Fibroblast of lung (primary cell): ENCODE data around the gene DDX54. TPM values are rescaled to one million over a fixed set of nuclear protein-coding genes. Genes with fewer than 3 reads are reported as not detected.

Source experiments
- DNase-seq, 2 donors: peaks; one replicate each; pipeline versions ENCODE4 v3.0.0 to v3.0.0-alpha.2; 2010; ENCODE audit warnings: low read depth in 2 of 2
- H2AFZ ChIP-seq: 2 replicates; pipeline ENCODE4 v1.5.1; 2012; ENCODE audit warnings: low read length, control low read depth, inconsistent platforms
- H3K27ac ChIP-seq: 2 replicates; pipeline ENCODE4 v1.5.1; 2011; ENCODE audit warnings: low read length, control low read depth; ENCODE audit not compliant: insufficient read depth
- H3K27me3 ChIP-seq: 2 replicates; pipeline ENCODE4 v1.5.1; 2011; ENCODE audit warnings: mild to moderate bottlenecking, low read length; ENCODE audit not compliant: control insufficient read depth, insufficient read depth
- H3K36me3 ChIP-seq: 2 replicates; pipeline ENCODE4 v1.5.1; 2011; ENCODE audit warnings: low read length; ENCODE audit not compliant: control insufficient read depth, insufficient read depth
- H3K4me1 ChIP-seq: 2 replicates; pipeline ENCODE4 v1.5.1; 2011; ENCODE audit warnings: low read length; ENCODE audit not compliant: control insufficient read depth, insufficient read depth; ENCODE audit errors: extremely low read depth
- H3K4me2 ChIP-seq: 2 replicates; pipeline ENCODE4 v1.5.1; 2011; ENCODE audit warnings: low read length, control low read depth; ENCODE audit not compliant: insufficient read depth; ENCODE audit errors: extremely low read depth
- H3K4me3 ChIP-seq, 4 experiments: fragments of 200-600 bp in 1 of 4; sonication (generic) in 1 of 4; replicated peaks in 1 of 4; 2 replicates each; pipeline ENCODE4 v1.5.1; 2011 to 2016; ENCODE audit warnings: low read length in 4 of 4, low read depth in 3 of 4, mild to moderate bottlenecking in 3 of 4, control low read depth in 2 of 4, inconsistent platforms in 1 of 4, mixed read lengths in 1 of 4; ENCODE audit not compliant: insufficient read depth in 1 of 4; ENCODE audit errors: control extremely low read depth in 1 of 4
- H3K79me2 ChIP-seq: 2 replicates; pipeline ENCODE4 v1.5.1; 2012; ENCODE audit warnings: mild to moderate bottlenecking, low read length, inconsistent platforms; ENCODE audit not compliant: control insufficient read depth, insufficient read depth
- H3K9ac ChIP-seq: 2 replicates; pipeline ENCODE4 v1.5.1; 2011; ENCODE audit warnings: mild to moderate bottlenecking, low read length, control low read depth; ENCODE audit not compliant: insufficient read depth
- H3K9me3 ChIP-seq: 2 replicates; pipeline ENCODE4 v1.5.1; 2012; ENCODE audit warnings: low read depth, low read length; ENCODE audit not compliant: control insufficient read depth, insufficient read depth
- H4K20me1 ChIP-seq: 2 replicates; pipeline ENCODE4 v1.5.1; 2011; ENCODE audit warnings: low read length; ENCODE audit not compliant: control insufficient read depth, insufficient read depth; ENCODE audit errors: extremely low read depth
- EZH2 ChIP-seq: IDR thresholded peaks from 2 replicates; pipeline ENCODE4 v1.5.1; 2012; ENCODE audit warnings: low read length, control low read depth, mild to moderate bottlenecking; ENCODE audit errors: missing control alignments
- polyA plus RNA-seq, 2 donors: library from polyadenylated mRNA; depleted of rRNA in 1 of 2; stranded (reverse) in 1 of 2; unstranded in 1 of 2; fragments of >200 nt; gene quantifications; 2 replicates each; pipeline ENCODE4 v1.2.1, GENCODE V29; 2011 to 2012; ENCODE audit warnings: missing spikeins in 1 of 2
- total RNA-seq: library from RNA; depleted of rRNA; stranded (reverse); fragments of >200 nt; gene quantifications from 2 replicates; pipeline ENCODE4 v1.2.1, GENCODE V29; 2014
- TF ChIP-seq, protein P1 (sequence below), 2 donors: IDR thresholded peaks in 1 of 2; conservative IDR thresholded peaks in 1 of 2; 1 replicate in 1 of 2; 2 replicates in 1 of 2; pipeline ENCODE4 v1.5.1; 2011 to 2012; ENCODE audit warnings: low read length in 2 of 2, control low read depth in 1 of 2, inconsistent platforms in 1 of 2, low read depth in 1 of 2, mild to moderate bottlenecking in 1 of 2

DDX54 gene
- total and polyA plus RNA-seq, 2 donors (not counting 1 experiment from before 2014, with no cell fraction given), result 20.5 to 23.6 TPM

DNA sequence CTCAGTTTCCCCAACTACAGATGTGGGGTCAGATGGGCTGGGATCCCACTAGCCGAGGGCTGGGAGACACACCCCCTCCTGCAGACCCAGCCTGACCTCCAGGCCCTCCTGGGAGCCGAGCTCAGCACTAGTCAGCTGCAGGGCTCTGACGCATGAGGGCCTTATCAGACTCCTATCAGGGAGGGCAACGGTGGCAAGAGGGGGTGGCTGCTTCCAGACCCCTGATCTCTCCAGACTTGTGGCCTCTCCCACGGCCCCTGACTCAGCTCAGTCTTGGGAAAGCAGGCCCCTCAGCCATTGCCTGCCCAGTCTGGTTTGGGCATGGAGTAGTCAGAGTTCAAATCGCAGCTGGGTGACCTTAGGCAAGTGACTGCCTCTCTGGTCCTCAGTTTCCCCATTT, 52.2 kb downstream of the DDX54 start:
- no peak for TF ChIP-seq EZH2
- TF ChIP-seq, protein P1, sequence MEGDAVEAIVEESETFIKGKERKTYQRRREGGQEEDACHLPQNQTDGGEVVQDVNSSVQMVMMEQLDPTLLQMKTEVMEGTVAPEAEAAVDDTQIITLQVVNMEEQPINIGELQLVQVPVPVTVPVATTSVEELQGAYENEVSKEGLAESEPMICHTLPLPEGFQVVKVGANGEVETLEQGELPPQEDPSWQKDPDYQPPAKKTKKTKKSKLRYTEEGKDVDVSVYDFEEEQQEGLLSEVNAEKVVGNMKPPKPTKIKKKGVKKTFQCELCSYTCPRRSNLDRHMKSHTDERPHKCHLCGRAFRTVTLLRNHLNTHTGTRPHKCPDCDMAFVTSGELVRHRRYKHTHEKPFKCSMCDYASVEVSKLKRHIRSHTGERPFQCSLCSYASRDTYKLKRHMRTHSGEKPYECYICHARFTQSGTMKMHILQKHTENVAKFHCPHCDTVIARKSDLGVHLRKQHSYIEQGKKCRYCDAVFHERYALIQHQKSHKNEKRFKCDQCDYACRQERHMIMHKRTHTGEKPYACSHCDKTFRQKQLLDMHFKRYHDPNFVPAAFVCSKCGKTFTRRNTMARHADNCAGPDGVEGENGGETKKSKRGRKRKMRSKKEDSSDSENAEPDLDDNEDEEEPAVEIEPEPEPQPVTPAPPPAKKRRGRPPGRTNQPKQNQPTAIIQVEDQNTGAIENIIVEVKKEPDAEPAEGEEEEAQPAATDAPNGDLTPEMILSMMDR (conservative IDR thresholded peaks at IDR 0.05 in 1 of 2, IDR thresholded peaks at IDR 0.05 in 1 of 2; ENCODE audit: low read depth in 1 of 2, low read length in 2 of 2), result no peak
- Histone ChIP-seq H3K79me2 (no peaks in the 10 kb centered on the region), H3K4me2 (no peak overlapping the region), H3K4me1 (no peaks in the 10 kb centered on the region), H3K27ac (no peak overlapping the region), H3K9ac (no peak overlapping the region), H3K9me3 (no peaks in the 10 kb centered on the region), H3K4me3 (no peak overlapping the region), H3K36me3 (no peaks in the 10 kb centered on the region), H2AFZ (no peak overlapping the region), H4K20me1 (no peaks in the 10 kb centered on the region), H3K27me3 (no peaks in the 10 kb centered on the region)
- no peak for DNase-seq

DNA sequence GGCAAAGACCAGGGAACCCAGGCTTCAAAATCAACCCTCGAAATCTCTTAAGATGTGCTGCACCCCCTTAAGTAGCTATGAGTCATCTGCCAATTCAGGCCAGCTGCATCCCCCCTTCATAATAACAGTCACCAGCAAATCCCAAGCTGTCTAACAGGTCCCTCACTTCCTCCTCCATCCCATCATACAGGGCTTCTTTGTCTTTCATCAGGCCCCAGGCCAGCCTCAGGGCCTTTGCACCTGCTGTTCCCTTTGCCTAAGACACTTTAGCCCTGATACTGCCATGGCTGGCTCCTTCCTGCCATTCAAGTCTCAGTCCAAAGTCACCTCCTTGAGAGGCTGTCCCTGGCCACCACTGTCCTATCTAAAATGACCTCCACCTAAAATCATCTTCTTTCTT, 53.7 kb downstream of the DDX54 start:
- no peak overlapping the region for H3K4me2 ChIP-seq

DNA sequence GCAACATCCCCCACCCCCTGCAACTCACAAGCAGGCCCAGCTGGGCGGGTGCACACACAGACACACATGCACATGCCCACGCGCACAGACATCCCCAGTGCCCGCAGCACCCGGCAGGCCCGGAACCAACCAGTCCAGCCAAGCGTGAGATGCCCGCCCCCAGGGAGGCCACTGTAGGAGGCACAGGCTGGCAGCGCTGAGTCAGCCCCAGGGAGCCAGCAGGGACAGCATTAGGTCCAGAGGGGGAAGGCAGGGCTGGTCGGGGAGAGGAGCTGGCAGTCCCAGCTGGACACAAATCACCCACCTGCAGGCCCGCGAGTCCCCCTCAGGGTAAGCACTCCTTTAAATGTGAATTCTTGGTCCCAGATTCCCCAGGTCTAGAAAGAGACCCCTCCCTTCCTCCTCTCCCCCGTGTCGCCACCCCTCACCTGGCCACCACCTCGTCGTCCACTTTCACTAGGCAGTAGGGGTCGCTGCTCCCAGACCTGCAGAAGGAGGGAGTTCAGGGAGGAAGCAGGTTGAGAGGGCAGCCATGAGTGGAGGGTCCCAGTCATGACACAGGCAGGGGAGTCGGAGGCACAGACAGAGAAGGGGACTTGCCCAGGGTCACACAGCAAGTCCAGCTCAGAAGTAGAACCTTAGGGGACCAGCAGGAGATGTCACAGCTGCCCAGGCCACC, 54.7 kb downstream of the DDX54 start:
- no peak overlapping the region for H2AFZ ChIP-seq
- no peaks in the 10 kb centered on the region for H3K9me3 ChIP-seq
- H3K4me1 ChIP-seq, result no peaks in the 10 kb centered on the region
- H3K79me2 ChIP-seq, result no peaks in the 10 kb centered on the region
- no peak overlapping the region for H3K4me2 ChIP-seq
- no peak overlapping the region for H3K4me3 ChIP-seq
- DNase-seq, result no peak
- no peak overlapping the region for H3K27ac ChIP-seq
- H3K36me3 ChIP-seq, result no peaks in the 10 kb centered on the region
- no peak overlapping the region for H3K9ac ChIP-seq
- H4K20me1 ChIP-seq, result no peaks in the 10 kb centered on the region
- no peaks in the 10 kb centered on the region for H3K27me3 ChIP-seq
- TF ChIP-seq EZH2, result no peak

More for the DNA sequence above, 53.7 kb downstream of the DDX54 start:
- no peak overlapping the region for H3K27ac ChIP-seq
- no peaks in the 10 kb centered on the region for H3K9me3 ChIP-seq
- no peak for DNase-seq
- H3K27me3 ChIP-seq, result no peaks in the 10 kb centered on the region
- no peaks in the 10 kb centered on the region for H3K4me1 ChIP-seq
- no peaks in the 10 kb centered on the region for H3K79me2 ChIP-seq
- TF ChIP-seq, protein P1 (conservative IDR thresholded peaks at IDR 0.05 in 1 of 2, IDR thresholded peaks at IDR 0.05 in 1 of 2; ENCODE audit: low read depth in 1 of 2, low read length in 2 of 2), result no peak
- TF ChIP-seq EZH2, result no peak
- no peaks in the 10 kb centered on the region for H4K20me1 ChIP-seq
- H3K9ac ChIP-seq, result no peak overlapping the region
- no peak overlapping the region for H2AFZ ChIP-seq
- no peak overlapping the region for H3K4me3 ChIP-seq
- H3K36me3 ChIP-seq, result no peaks in the 10 kb centered on the region
